ENCODE results near the gene BMPR1A. TPM values are rescaled to one million over a fixed set of nuclear protein-coding genes. Genes with fewer than 3 reads are reported as not detected.

BMPR1A gene
- total and polyA plus RNA-seq, 4 donors, result 2.2 to 16.0 (median 8.9) TPM

GRCh38 chr10:86801995-86802394 lies 45.6 kb downstream of the BMPR1A start (continued):
- TF ChIP-seq REST (IDR thresholded peaks at IDR 0.05), result no peak
- no peak for TF ChIP-seq MAX (IDR thresholded peaks at IDR 0.05)

- Histone ChIP-seq H3K9ac (ENCODE audit: low read depth in 1 of 2, low read length in 2 of 2) (no peak overlapping the region), H3K27me3 (ENCODE audit: control insufficient read depth in 4 of 4, insufficient read depth in 4 of 4, low read length in 3 of 4) (no peaks in the 10 kb centered on the region), H3K4me1 (ENCODE audit: control insufficient read depth in 4 of 4, insufficient read depth in 4 of 4, low read length in 3 of 4) (peaks cover 0 to 1% (median 0%) of the 10 kb centered on the region in 4 donors), H3K36me3 (ENCODE audit: control insufficient read depth in 4 of 4, insufficient read depth in 3 of 4, low read depth in 1 of 4, low read length in 3 of 4) (no peaks in the 10 kb centered on the region), H3K27ac (ENCODE audit: low read depth in 1 of 2, low read length in 2 of 2) (no peak overlapping the region), H3K9me3 (ENCODE audit: control insufficient read depth in 4 of 4, low read length in 3 of 4) (no peaks in the 10 kb centered on the region), H3K4me3 (ENCODE audit: low read depth in 1 of 3, low read length in 3 of 3) (no peak overlapping the region)
- 91% methylated on average over 6 of the region's 6 CpGs for WGBS
- TF ChIP-seq NR2F2 (IDR thresholded peaks at IDR 0.05) (no peak), RAD21 (IDR thresholded peaks at IDR 0.05) (no peak), ZBTB33 (IDR thresholded peaks at IDR 0.05) (no peak), FOXA2 (IDR thresholded peaks at IDR 0.05) (no peak), JUND (IDR thresholded peaks at IDR 0.05) (no peak), MAX (IDR thresholded peaks at IDR 0.05) (no peak), YY1 (IDR thresholded peaks at IDR 0.05) (no peak), REST (IDR thresholded peaks at IDR 0.05) (no peak), RXRA (IDR thresholded peaks at IDR 0.05) (no peak), HNF4A (conservative IDR thresholded peaks at IDR 0.05) (no peak), HNF4G (IDR thresholded peaks at IDR 0.05) (no peak), ATF3 (IDR thresholded peaks at IDR 0.05) (no peak), EGR1 (IDR thresholded peaks at IDR 0.05; ENCODE audit: low read depth in 2 of 2) (no peak), TAF1 (conservative IDR thresholded peaks at IDR 0.05) (no peak)
- DNase-seq (ENCODE audit: low spot score), result no peak
Observed at GRCh38 chr10:86802473-86803108, 46.2 kb downstream of the BMPR1A start.
